Endothelial cell of umbilical vein (primary cell): ENCODE measurements around the gene TMIGD3. TPM values are rescaled to one million over a fixed set of nuclear protein-coding genes. Genes with fewer than 3 reads are reported as not detected.

Experiments
- BruUV-seq: library from RNA; stranded (reverse); fragments of 400-500 nt; replicated peaks from 2 replicates; lab custom pipeline; 2021; lab: Mats Ljungman, UMichigan
- CTCF ChIA-PET: fragments of 300-600, 350-600 bp; sonication (Branson Sonifier 250); formaldehyde crosslinking; loops from one replicate; lab custom pipeline; 2021; ENCODE audit warnings: antibody characterized with exemption, inconsistent platforms; lab: Charles Lee
- POLR2A ChIA-PET: fragments of 300-600, 350-600 bp; sonication (Branson Sonifier 250); formaldehyde crosslinking; loops from one replicate; lab custom pipeline; 2021; ENCODE audit warnings: antibody characterized with exemption, inconsistent platforms; lab: Charles Lee
- DNase-seq: peaks from one replicate; pipeline ENCODE4 v3.0.0-alpha.2; 2011; ENCODE audit warnings: low read depth, low spot score
- FAIRE-seq: peaks from 2 replicates; lab custom pipeline; 2011; peaks lifted over from hg19 to GRCh38; lab: Jason Lieb, UNC
- H2AFZ ChIP-seq: 2 replicates; pipeline ENCODE4 v1.6.0; 2012; ENCODE audit warnings: low read depth, low read length, control low read depth, inconsistent platforms
- H3K27ac ChIP-seq: 2 replicates; pipeline ENCODE4 v1.5.1; 2011; ENCODE audit warnings: low read depth, mild to moderate bottlenecking, control low read depth, low read length, moderate library complexity; ENCODE audit not compliant: insufficient read depth
- H3K27me3 ChIP-seq, 2 experiments: 2 replicates each; pipeline versions ENCODE4 v1.6.0 to v1.6.1; 2011; ENCODE audit warnings: low read length in 2 of 2, mixed read lengths in 1 of 2; ENCODE audit not compliant: control insufficient read depth in 2 of 2, insufficient read depth in 2 of 2
- H3K36me3 ChIP-seq, 2 experiments: 2 replicates in 1 of 2; 3 replicates in 1 of 2; pipeline ENCODE4 v1.5.1; 2011; ENCODE audit warnings: low read length in 2 of 2, mild to moderate bottlenecking in 1 of 2, moderate library complexity in 1 of 2; ENCODE audit not compliant: control insufficient read depth in 2 of 2, insufficient read depth in 2 of 2; ENCODE audit errors: extremely low read depth in 1 of 2
- H3K4me1 ChIP-seq: 3 replicates; pipeline ENCODE4 v1.5.1; 2011; ENCODE audit warnings: mild to moderate bottlenecking, low read length; ENCODE audit not compliant: control insufficient read depth, insufficient read depth; ENCODE audit errors: extremely low read depth
- H3K4me2 ChIP-seq: 2 replicates; pipeline ENCODE4 v1.6.1; 2011; ENCODE audit warnings: low read length, control low read depth, mixed read lengths; ENCODE audit not compliant: insufficient read depth
- H3K4me3 ChIP-seq, 3 experiments: fragments of 200-600 bp in 1 of 3; sonication (generic), shearing (Covaris generic) in 1 of 3; replicated peaks in 1 of 3; 2 replicates each; pipeline ENCODE4 v1.5.1; 2011 to 2016; ENCODE audit warnings: control low read depth in 3 of 3, low read length in 3 of 3, mild to moderate bottlenecking in 2 of 3, inconsistent platforms in 1 of 3, low read depth in 1 of 3, moderate library complexity in 1 of 3; ENCODE audit not compliant: insufficient read depth in 1 of 3
- H3K79me2 ChIP-seq: 2 replicates; pipeline ENCODE4 v1.6.0; 2012; ENCODE audit warnings: low read length, inconsistent platforms; ENCODE audit not compliant: control insufficient read depth, insufficient read depth
- H3K9ac ChIP-seq: replicated peaks from 2 replicates; pipeline ENCODE3; 2011; ENCODE audit warnings: low read length, control low read depth; ENCODE audit not compliant: insufficient read depth; ENCODE audit errors: extremely low read depth
- H3K9me1 ChIP-seq: replicated peaks from 3 replicates; pipeline ENCODE4 v1.6.0; 2011; ENCODE audit warnings: mild to moderate bottlenecking, low read length; ENCODE audit not compliant: control insufficient read depth, insufficient read depth; ENCODE audit errors: extremely low read depth
- H3K9me3 ChIP-seq: replicated peaks from 2 replicates; pipeline ENCODE4 v1.5.1; 2012; ENCODE audit warnings: low read length, inconsistent platforms; ENCODE audit not compliant: control insufficient read depth, insufficient read depth
- H4K20me1 ChIP-seq: replicated peaks from 2 replicates; pipeline ENCODE3; 2011; ENCODE audit warnings: mild to moderate bottlenecking, low read length; ENCODE audit not compliant: control insufficient read depth, insufficient read depth; ENCODE audit errors: extremely low read depth
- EZH2 ChIP-seq: IDR thresholded peaks from 2 replicates; pipeline ENCODE4 v1.6.1; 2012; ENCODE audit warnings: borderline replicate concordance, low read depth, mild to moderate bottlenecking, moderate library complexity, low read length, inconsistent platforms; ENCODE audit not compliant: severe bottlenecking
- FOS ChIP-seq: IDR thresholded peaks from 2 replicates; pipeline ENCODE4 v1.6.1; 2011; ENCODE audit warnings: mild to moderate bottlenecking, low read length, moderate library complexity, borderline replicate concordance; ENCODE audit not compliant: insufficient read depth
- GATA2 ChIP-seq: IDR thresholded peaks from 2 replicates; pipeline ENCODE4 v1.7.0; 2011; ENCODE audit warnings: low read depth, mild to moderate bottlenecking, moderate library complexity, mixed read lengths, low read length; ENCODE audit not compliant: insufficient read length, insufficient read depth
- JUN ChIP-seq: IDR thresholded peaks from 2 replicates; pipeline ENCODE4 v1.6.1; 2011; ENCODE audit warnings: borderline replicate concordance, low read depth; ENCODE audit not compliant: insufficient read length, insufficient read depth
- MAX ChIP-seq: IDR thresholded peaks from 2 replicates; pipeline ENCODE4 v1.6.1; 2011; ENCODE audit not compliant: insufficient read depth, insufficient read length
- MYC ChIP-seq: IDR thresholded peaks from one replicate; pipeline ENCODE4 v1.6.1; 2011; ENCODE audit warnings: mild to moderate bottlenecking, low read depth, low read length
- POLR2A ChIP-seq: IDR thresholded peaks from 2 replicates; pipeline ENCODE4 v1.6.1; 2012; ENCODE audit warnings: low read depth, mild to moderate bottlenecking, control low read depth, low read length
- POLR2AphosphoS5 ChIP-seq: IDR thresholded peaks from 2 replicates; pipeline ENCODE4 v1.6.1; 2012; ENCODE audit warnings: low read depth, mild to moderate bottlenecking, control low read depth, low read length, moderate library complexity; ENCODE audit not compliant: insufficient read depth
- dilution Hi-C: fragments of 300-500 bp; cut with MboI; formaldehyde crosslinking; loops from one replicate; pipeline ENCODE4 v1.15.0; 2019; ENCODE audit warnings: low sequenced_read_pairs; ENCODE audit not compliant: extremely low pct_ligation_motif_present
- intact Hi-C: fragments of 100-400 bp; cut with micrococcal nuclease; formaldehyde crosslinking; loops from one replicate; pipeline ENCODE4 v1.10.0; 2022
- polyA plus RNA-seq, 4 experiments: library from polyadenylated mRNA; depleted of rRNA in 3 of 4; stranded (reverse) in 3 of 4; unstranded in 1 of 4; fragments of >200 nt; gene quantifications; 2 replicates each; pipeline versions ENCODE4 v1.2.1 to v1.2.3, GENCODE V29; 2011 to 2012; ENCODE audit warnings: missing spikeins in 1 of 4
- total RNA-seq: library from RNA; stranded (reverse); gene quantifications from 2 replicates; pipeline ENCODE4 v1.2.3, GENCODE V29; 2021
- TF ChIP-seq, protein P1 (sequence below), 2 donors: IDR thresholded peaks; 1 replicate in 1 of 2; 2 replicates in 1 of 2; pipeline ENCODE4 v1.5.1; 2011; ENCODE audit warnings: low read length in 2 of 2, mild to moderate bottlenecking in 2 of 2, moderate library complexity in 2 of 2, control low read depth in 1 of 2, inconsistent platforms in 1 of 2, low read depth in 1 of 2; ENCODE audit not compliant: insufficient read depth in 1 of 2; ENCODE audit errors: extremely low read depth in 1 of 2

TMIGD3 gene
- total and polyA plus RNA-seq, 2 donors (not counting 3 experiments of a cell fraction or from before 2014, with no cell fraction given): 0.07 to 0.49 TPM

- Histone ChIP-seq H3K4me2 (no peak overlapping the region), H3K9me1 (no peaks in the 10 kb centered on the region), H3K27me3 (no peaks in the 10 kb centered on the region), H3K4me3 (no peak overlapping the region), H2AFZ (no peak overlapping the region), H3K27ac (no peak overlapping the region), H3K79me2 (no peaks in the 10 kb centered on the region), H3K36me3 (no peaks in the 10 kb centered on the region), H3K4me1 (peaks cover 13% of the 10 kb centered on the region), H3K9ac (no peak overlapping the region), H4K20me1 (no peaks in the 10 kb centered on the region), H3K9me3 (no peaks in the 10 kb centered on the region)
- no TSS peak for BruUV-seq
- FAIRE-seq: no peak
- intact Hi-C loops (no loop called here), dilution Hi-C loops (no loop called here)
- POLR2A ChIA-PET: no interaction called here
- CTCF ChIA-PET: no interaction called here
- DNase-seq: no peak
- TF ChIP-seq MYC: no peak
- TF ChIP-seq POLR2AphosphoS5: no peak
- TF ChIP-seq EZH2: no peak
- TF ChIP-seq MAX: no peak
These were observed 32.8 kb downstream of the TMIGD3 start for GRCh38 chr1:111470596-111470995.

GRCh38 chr1:111469539-111469938 is 33.9 kb downstream of the TMIGD3 start:
- no peak overlapping the region for H3K9ac ChIP-seq
- FAIRE-seq: no peak
- TF ChIP-seq GATA2 (no peak), JUN (no peak), EZH2 (no peak), POLR2A (no peak), FOS (no peak), MYC (no peak)
- TF ChIP-seq, protein P1, sequence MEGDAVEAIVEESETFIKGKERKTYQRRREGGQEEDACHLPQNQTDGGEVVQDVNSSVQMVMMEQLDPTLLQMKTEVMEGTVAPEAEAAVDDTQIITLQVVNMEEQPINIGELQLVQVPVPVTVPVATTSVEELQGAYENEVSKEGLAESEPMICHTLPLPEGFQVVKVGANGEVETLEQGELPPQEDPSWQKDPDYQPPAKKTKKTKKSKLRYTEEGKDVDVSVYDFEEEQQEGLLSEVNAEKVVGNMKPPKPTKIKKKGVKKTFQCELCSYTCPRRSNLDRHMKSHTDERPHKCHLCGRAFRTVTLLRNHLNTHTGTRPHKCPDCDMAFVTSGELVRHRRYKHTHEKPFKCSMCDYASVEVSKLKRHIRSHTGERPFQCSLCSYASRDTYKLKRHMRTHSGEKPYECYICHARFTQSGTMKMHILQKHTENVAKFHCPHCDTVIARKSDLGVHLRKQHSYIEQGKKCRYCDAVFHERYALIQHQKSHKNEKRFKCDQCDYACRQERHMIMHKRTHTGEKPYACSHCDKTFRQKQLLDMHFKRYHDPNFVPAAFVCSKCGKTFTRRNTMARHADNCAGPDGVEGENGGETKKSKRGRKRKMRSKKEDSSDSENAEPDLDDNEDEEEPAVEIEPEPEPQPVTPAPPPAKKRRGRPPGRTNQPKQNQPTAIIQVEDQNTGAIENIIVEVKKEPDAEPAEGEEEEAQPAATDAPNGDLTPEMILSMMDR (IDR thresholded peaks at IDR 0.05; ENCODE audit: extremely low read depth in 1 of 2, insufficient read depth in 1 of 2, low read depth in 1 of 2, low read length in 2 of 2): no peak
- H3K79me2 ChIP-seq: no peaks in the 10 kb centered on the region
- H3K4me2 ChIP-seq: no peak overlapping the region
- H3K4me3 ChIP-seq: no peak overlapping the region
- peaks cover 9% of the 10 kb centered on the region for H3K4me1 ChIP-seq
- H3K9me1 ChIP-seq: no peaks in the 10 kb centered on the region
- intact Hi-C loops: no loop called here
- no peaks in the 10 kb centered on the region for H3K27me3 ChIP-seq
- H4K20me1 ChIP-seq: no peaks in the 10 kb centered on the region
- H3K27ac ChIP-seq: no peak overlapping the region
- no peak overlapping the region for H2AFZ ChIP-seq
- DNase-seq: no peak
- dilution Hi-C loops: no loop called here
- POLR2A ChIA-PET: no interaction called here
- BruUV-seq: no TSS peak
- H3K36me3 ChIP-seq: no peaks in the 10 kb centered on the region
- CTCF ChIA-PET: interaction anchor here (1.0 kb wide), 1 partner anchor 38 kb away, joined by 3 read pairs; no protein-coding TSS in a partner anchor
- H3K9me3 ChIP-seq: no peaks in the 10 kb centered on the region
